ENCODE results near the gene DPP6. TPM values are rescaled to one million over a fixed set of nuclear protein-coding genes. Genes with fewer than 3 reads are reported as not detected.

The DPP6 gene
- total RNA-seq, 1 experiment from 2014 or later = not detected

GRCh38 chr7:154888690-154889089, 836.5 kb downstream of the DPP6 start:
- Histone ChIP-seq H3K9me3 (ENCODE audit: low read depth, low read length, poor library complexity, severe bottlenecking) (peaks cover 11% of the 10 kb centered on the region), H3K4me3 (ENCODE audit: low read depth, low read length, poor library complexity, severe bottlenecking) (no peak overlapping the region), H3K36me3 (ENCODE audit: insufficient read depth, low read length, poor library complexity, severe bottlenecking) (no peaks in the 10 kb centered on the region), H3K27ac (ENCODE audit: low read depth, low read length, poor library complexity, severe bottlenecking) (no peak overlapping the region), H3K4me1 (ENCODE audit: insufficient read depth, low read length, poor library complexity, severe bottlenecking) (no peaks in the 10 kb centered on the region), H3K27me3 (replicated peaks; ENCODE audit: insufficient read depth, low read depth, low read length, poor library complexity) (peaks cover 2% of the 10 kb centered on the region)
- TF ChIP-seq EZH2 (IDR thresholded peaks at IDR 0.05; ENCODE audit: borderline replicate concordance, low read depth, low read length, poor library complexity, severe bottlenecking) = no peak
- TF ChIP-seq CTCF (conservative IDR thresholded peaks at IDR 0.05; ENCODE audit: low read depth, low read length) = no peak
- ChIA-PET CTCF (no interaction called here), POLR2A (ENCODE audit: low non-redundant PET) (no interaction called here)
- intact Hi-C loops (cut with micrococcal nuclease; ENCODE audit: unreplicated experiment) = no loop called here
- DNase-seq (ENCODE audit: low spot score) = no peak
- no TSS peak for BruUV-seq (replicated peaks)

DNA sequence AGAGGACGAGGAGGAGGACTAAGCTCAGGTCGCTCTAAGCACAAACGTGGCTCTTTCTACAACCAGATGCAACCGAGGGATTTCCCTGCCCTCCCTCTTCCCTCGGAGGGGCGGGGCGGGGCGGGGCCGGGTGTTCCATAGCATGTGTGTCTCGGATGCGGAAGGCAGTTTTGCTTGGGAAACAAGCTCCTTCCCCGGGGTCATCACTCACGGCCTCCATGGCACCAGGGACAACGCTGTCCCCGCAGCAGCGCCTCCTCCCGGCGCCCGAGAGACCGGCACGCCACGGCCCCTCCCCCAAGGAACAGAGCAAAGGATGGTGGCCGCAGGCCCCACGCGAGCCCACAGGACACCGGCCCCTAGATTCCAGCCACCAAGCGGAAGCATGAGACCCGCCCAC, 840.3 kb downstream of the DPP6 start:
- Histone ChIP-seq H3K27me3 (replicated peaks; ENCODE audit: insufficient read depth, low read depth, low read length, poor library complexity) (peaks cover 4% of the 10 kb centered on the region), H3K36me3 (ENCODE audit: insufficient read depth, low read length, poor library complexity, severe bottlenecking) (no peaks in the 10 kb centered on the region), H3K4me1 (ENCODE audit: insufficient read depth, low read length, poor library complexity, severe bottlenecking) (no peaks in the 10 kb centered on the region), H3K4me3 (ENCODE audit: low read depth, low read length, poor library complexity, severe bottlenecking) (no peak overlapping the region), H3K27ac (ENCODE audit: low read depth, low read length, poor library complexity, severe bottlenecking) (no peak overlapping the region), H3K9me3 (ENCODE audit: low read depth, low read length, poor library complexity, severe bottlenecking) (peaks cover 3% of the 10 kb centered on the region)
- BruUV-seq (replicated peaks) = no TSS peak
- intact Hi-C loops (cut with micrococcal nuclease; ENCODE audit: unreplicated experiment) = no loop called here
- ChIA-PET CTCF (no interaction called here), POLR2A (ENCODE audit: low non-redundant PET) (no interaction called here)
- TF ChIP-seq EZH2 (IDR thresholded peaks at IDR 0.05; ENCODE audit: borderline replicate concordance, low read depth, low read length, poor library complexity, severe bottlenecking) (no peak), CTCF (conservative IDR thresholded peaks at IDR 0.05; ENCODE audit: low read depth, low read length) (no peak)
- no peak for DNase-seq (ENCODE audit: low spot score)

DNA sequence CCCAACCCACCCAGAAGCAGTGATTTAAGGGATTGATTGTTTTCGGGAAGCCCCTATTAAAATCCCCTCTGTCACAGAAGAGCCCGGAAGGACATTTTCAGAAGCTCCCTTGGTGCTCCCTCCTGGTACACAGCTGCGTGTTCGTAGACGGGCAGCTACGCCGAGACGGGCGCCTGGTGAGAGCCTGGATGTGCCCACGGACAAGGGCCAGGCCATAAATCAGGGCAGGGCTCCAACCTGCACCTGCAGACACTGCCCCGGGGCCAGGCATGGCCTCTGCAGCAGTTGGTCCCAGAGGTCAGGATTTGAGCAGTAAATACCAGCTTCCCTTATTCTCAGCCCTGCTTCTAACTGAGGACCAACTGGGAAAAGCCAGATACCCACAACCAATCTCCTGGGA, 843.9 kb downstream of the DPP6 start:
- no peaks in the 10 kb centered on the region for H3K4me1 ChIP-seq (ENCODE audit: insufficient read depth, low read length, poor library complexity, severe bottlenecking)
- peaks cover 27% of the 10 kb centered on the region for H3K27me3 ChIP-seq (replicated peaks; ENCODE audit: insufficient read depth, low read depth, low read length, poor library complexity)
- intact Hi-C loops (cut with micrococcal nuclease; ENCODE audit: unreplicated experiment) = no loop called here
- ChIA-PET CTCF (no interaction called here), POLR2A (ENCODE audit: low non-redundant PET) (no interaction called here)
- DNase-seq (ENCODE audit: low spot score) = no peak
- H3K4me3 ChIP-seq (ENCODE audit: low read depth, low read length, poor library complexity, severe bottlenecking) = no peak overlapping the region
- no peak overlapping the region for H3K27ac ChIP-seq (ENCODE audit: low read depth, low read length, poor library complexity, severe bottlenecking)
- no peak for TF ChIP-seq CTCF (conservative IDR thresholded peaks at IDR 0.05; ENCODE audit: low read depth, low read length)
- TF ChIP-seq EZH2 (IDR thresholded peaks at IDR 0.05; ENCODE audit: borderline replicate concordance, low read depth, low read length, poor library complexity, severe bottlenecking) = no peak
- BruUV-seq (replicated peaks) = no TSS peak
- H3K9me3 ChIP-seq (ENCODE audit: low read depth, low read length, poor library complexity, severe bottlenecking) = no peaks in the 10 kb centered on the region
- H3K36me3 ChIP-seq (ENCODE audit: insufficient read depth, low read length, poor library complexity, severe bottlenecking) = no peaks in the 10 kb centered on the region

Data from A673 (cell line).